HepG2 (cell line): ENCODE data around the gene GRB7. TPM values are rescaled to one million over a fixed set of nuclear protein-coding genes. Genes with fewer than 3 reads are reported as not detected.

Experiments
- ATAC-seq: fragments of 200-7000 bp; cut with Tn5 transposase; 3 replicates; pipeline ENCODE4 v1.9.1; 2020; ENCODE audit warnings: mild to moderate bottlenecking, moderate library complexity
- BruUV-seq: library from RNA; stranded (reverse); fragments of 400-500 nt; replicated peaks from 2 replicates; lab custom pipeline; 2021; lab: Mats Ljungman, UMichigan
- CTCF ChIA-PET: fragments of 300-600 bp; formaldehyde crosslinking; extraction: SDS; loops from one replicate; lab custom pipeline; 2021; ENCODE audit warnings: low total read pairs, inconsistent platforms, low intra/inter-chr PET ratio; lab: Yijun Ruan, JAX
- POLR2A ChIA-PET: fragments of 350-600 bp; sonication (Branson Sonifier 250); formaldehyde crosslinking; loops from one replicate; lab custom pipeline; 2020; ENCODE audit warnings: antibody characterized with exemption, inconsistent platforms; lab: Yijun Ruan, JAX
- DNase-seq: peaks from one replicate; pipeline ENCODE4 v3.0.0-alpha.2; 2015; ENCODE audit warnings: low spot score
- FAIRE-seq: peaks from 3 replicates; lab custom pipeline; 2011; peaks lifted over from hg19 to GRCh38; lab: Jason Lieb, UNC
- H2AFZ ChIP-seq: one replicate; pipeline ENCODE4 v1.6.1; 2011; ENCODE audit warnings: low read length, inconsistent platforms
- H3K27ac ChIP-seq: fragments of 300-600 bp; 3 replicates; pipeline ENCODE4 v1.8.0; 2011; ENCODE audit warnings: mixed run types, mild to moderate bottlenecking, mixed read lengths, low read length, inconsistent platforms; ENCODE audit not compliant: insufficient read depth; ENCODE audit errors: extremely low read length
- H3K27me3 ChIP-seq, 2 experiments: fragments of 200-600 bp in 1 of 2; 2 replicates in 1 of 2; 3 replicates in 1 of 2; pipeline versions ENCODE4 v1.6.0 to v1.8.0; 2011; ENCODE audit warnings: low read length in 2 of 2, mild to moderate bottlenecking in 2 of 2, moderate library complexity in 2 of 2, inconsistent platforms in 1 of 2; ENCODE audit not compliant: insufficient read depth in 2 of 2, control insufficient read depth in 1 of 2
- H3K36me3 ChIP-seq, 2 experiments: fragments of 200-600 bp in 1 of 2; replicated peaks in 1 of 2; 2 replicates in 1 of 2; 3 replicates in 1 of 2; pipeline versions ENCODE4 v1.5.1 to v1.8.0; 2011; ENCODE audit warnings: low read length in 2 of 2, inconsistent platforms in 1 of 2; ENCODE audit not compliant: insufficient read depth in 2 of 2, control insufficient read depth in 1 of 2
- H3K4me1 ChIP-seq: 2 replicates; pipeline ENCODE4 v1.5.1; 2012; ENCODE audit warnings: low read length, inconsistent platforms; ENCODE audit not compliant: insufficient read depth
- H3K4me2 ChIP-seq: 2 replicates; pipeline ENCODE4 v1.6.0; 2011; ENCODE audit warnings: low read depth, low read length, inconsistent platforms
- H3K4me3 ChIP-seq, 3 experiments: fragments of 200-600 bp in 1 of 3; sonication (generic), shearing (Covaris generic) in 1 of 3; replicated peaks in 1 of 3; 2 replicates each; pipeline ENCODE4 v1.5.1; 2011 to 2016; ENCODE audit warnings: low read length in 3 of 3, inconsistent platforms in 2 of 3, low read depth in 2 of 3, mild to moderate bottlenecking in 2 of 3, control low read depth in 1 of 3, mixed read lengths in 1 of 3; ENCODE audit not compliant: insufficient read depth in 1 of 3
- H3K79me2 ChIP-seq: one replicate; pipeline ENCODE4 v1.6.1; 2011; ENCODE audit warnings: low read length, inconsistent platforms; ENCODE audit not compliant: insufficient read depth
- H3K9ac ChIP-seq: 2 replicates; pipeline ENCODE4 v1.6.0; 2011; ENCODE audit warnings: mild to moderate bottlenecking, low read depth, low read length, inconsistent platforms; ENCODE audit not compliant: insufficient read depth
- H3K9me3 ChIP-seq: 2 replicates; pipeline ENCODE4 v1.5.1; 2012; ENCODE audit warnings: mild to moderate bottlenecking, low read length
- H4K20me1 ChIP-seq: 2 replicates; pipeline ENCODE4 v1.6.0; 2011; ENCODE audit warnings: inconsistent platforms, mild to moderate bottlenecking, low read length, moderate library complexity; ENCODE audit not compliant: insufficient read depth
- KDM5B ChIP-seq: sonication (generic); formaldehyde crosslinking; IDR thresholded peaks from 2 replicates; pipeline ENCODE4 v1.4.0; 2020; ENCODE audit warnings: missing genetic modification reagents, mild to moderate bottlenecking, borderline replicate concordance
- KMT2A ChIP-seq: sonication (generic); formaldehyde crosslinking; IDR thresholded peaks from 2 replicates; pipeline ENCODE4 v1.4.0; 2020; ENCODE audit warnings: missing genetic modification reagents
- MTF2 ChIP-seq: sonication (generic); formaldehyde crosslinking; IDR thresholded peaks from 2 replicates; pipeline ENCODE4 v1.5.0; 2020; ENCODE audit warnings: missing genetic modification reagents, borderline replicate concordance
- NCOA5 ChIP-seq: sonication (generic); formaldehyde crosslinking; IDR thresholded peaks from 2 replicates; pipeline ENCODE4 v1.4.0; 2020; ENCODE audit warnings: missing genetic modification reagents
- SMARCE1 ChIP-seq: fragments of 450-650 bp; IDR thresholded peaks from 2 replicates; pipeline ENCODE4 v1.6.1; 2017; ENCODE audit warnings: borderline replicate concordance
- SOX6 ChIP-seq, 2 experiments: fragments of 450-650 bp in 1 of 2; sonication (generic) in 1 of 2; formaldehyde crosslinking in 1 of 2; IDR thresholded peaks; 2 replicates each; pipeline versions ENCODE4 v1.4.0 to v1.6.1; 2017 to 2020; ENCODE audit warnings: antibody characterized with exemption in 1 of 2, mild to moderate bottlenecking in 1 of 2, missing genetic modification reagents in 1 of 2
- ZNF235 ChIP-seq: sonication (generic); formaldehyde crosslinking; IDR thresholded peaks from 2 replicates; pipeline ENCODE4 v1.8.1; 2023; ENCODE audit warnings: mild to moderate bottlenecking, missing genetic modification reagents, borderline replicate concordance
- ZNF337 ChIP-seq: sonication (generic); formaldehyde crosslinking; IDR thresholded peaks from 2 replicates; pipeline ENCODE4 v1.5.1; 2020; ENCODE audit warnings: missing genetic modification reagents, low read depth, mild to moderate bottlenecking, borderline replicate concordance
- ZNF563 ChIP-seq: sonication (generic); formaldehyde crosslinking; IDR thresholded peaks from 2 replicates; pipeline ENCODE4 v1.8.0; 2022; ENCODE audit warnings: mild to moderate bottlenecking, moderate library complexity, missing genetic modification reagents
- ZNF776 ChIP-seq: sonication (generic); formaldehyde crosslinking; IDR thresholded peaks from 2 replicates; pipeline ENCODE4 v1.4.0; 2020; ENCODE audit warnings: mild to moderate bottlenecking, missing genetic modification reagents
- ZNF777 ChIP-seq: sonication (generic); formaldehyde crosslinking; IDR thresholded peaks from 2 replicates; pipeline ENCODE4 v1.4.0; 2020; ENCODE audit warnings: missing genetic modification reagents
- WGBS: methylation state at CpG from one replicate; pipeline ENCODE4 v1.1.6; 2017; ENCODE audit warnings: low lambda C conversion rate; 5-methylcytosine and 5-hydroxymethylcytosine counted together
- in situ Hi-C: cut with HindIII; loops from 2 replicates; pipeline ENCODE4 v1.10.0; 2017; ENCODE audit warnings: low pct_unique_long_range_greater_than_20kb; ENCODE audit not compliant: extremely low pct_ligation_motif_present
- intact Hi-C: fragments of 100-400 bp; cut with micrococcal nuclease; formaldehyde crosslinking; loops from one replicate; pipeline ENCODE4 v1.10.0; 2022; ENCODE audit not compliant: unreplicated experiment
- polyA plus RNA-seq, 8 experiments: library from polyadenylated mRNA; depleted of rRNA in 3 of 8; stranded (reverse) in 7 of 8; unstranded in 1 of 8; fragments of >200 nt; fragmentation: Illumina TruSeq in 4 of 8; extraction: Trizol in 4 of 8; gene quantifications; 2 replicates each; pipeline versions ENCODE4 v1.2.1 to v1.2.3, GENCODE V29; 2011 to 2016; ENCODE audit warnings: low read depth in 4 of 8, missing spikeins in 1 of 8, mixed read lengths in 1 of 8; ENCODE audit not compliant: insufficient read depth in 1 of 8
- total RNA-seq, 5 experiments: library from RNA; depleted of rRNA; stranded (reverse); fragments of >200 nt; fragmentation: Illumina TruSeq; extraction: Trizol; gene quantifications; 2 replicates each; pipeline ENCODE4 v1.2.3, GENCODE V29; 2016; ENCODE audit warnings: low read depth in 1 of 5
- TF ChIP-seq, protein P1 (sequence below), 2 experiments: fragments of 450-650 bp in 1 of 2; sonication (generic) in 1 of 2; formaldehyde crosslinking; IDR thresholded peaks; 2 replicates each; pipeline versions ENCODE4 v1.5.0 to v1.8.0; 2020 to 2022; ENCODE audit warnings: mild to moderate bottlenecking in 1 of 2, missing genetic modification reagents in 1 of 2
- TF ChIP-seq, protein P2 (sequence below): sonication (generic); formaldehyde crosslinking; conservative IDR thresholded peaks from 2 replicates; pipeline ENCODE4 v1.4.0; 2020; ENCODE audit warnings: mild to moderate bottlenecking, missing genetic modification reagents, moderate library complexity
- TF ChIP-seq, protein P3 (sequence below): sonication (generic); formaldehyde crosslinking; IDR thresholded peaks from 2 replicates; pipeline ENCODE4 v1.5.0; 2020; ENCODE audit warnings: mild to moderate bottlenecking, missing genetic modification reagents, borderline replicate concordance

GRB7 gene
- total and polyA plus RNA-seq, 2 of the 13 experiments (the other 11 are each of a cell fraction or from before 2014, with no cell fraction given) = 60.2 to 77.7 TPM

DNA sequence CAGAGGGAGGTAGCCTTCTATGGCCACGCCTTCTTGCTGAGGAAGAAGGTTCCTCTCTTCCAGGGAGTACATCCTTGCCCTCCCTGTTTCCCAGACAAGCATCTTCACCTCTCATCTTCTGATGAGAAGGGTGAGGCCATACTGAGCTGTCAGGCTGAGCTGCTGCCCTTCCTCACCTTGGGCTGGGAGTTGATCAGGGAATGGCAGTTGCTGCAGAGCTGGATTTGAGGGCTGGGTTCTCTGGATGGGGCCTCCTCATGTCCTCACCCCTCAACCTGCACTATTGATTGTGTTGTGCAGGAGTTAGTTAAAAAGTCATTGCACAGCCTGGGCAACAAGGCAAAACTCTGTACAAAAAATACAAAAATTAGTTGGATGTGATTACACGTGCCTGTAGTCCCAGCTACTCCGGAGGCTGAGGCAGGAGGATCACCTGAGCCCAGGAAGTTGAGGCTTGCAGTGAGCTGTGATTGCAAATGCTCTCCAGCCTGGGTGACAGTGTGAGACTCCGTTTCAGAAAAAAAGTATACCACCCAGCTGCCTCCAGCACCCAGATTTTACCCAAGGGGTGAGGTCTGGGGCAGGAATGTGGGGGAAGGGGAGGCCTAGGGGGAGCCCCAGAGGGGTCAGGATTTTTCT lies 35.8 kb upstream of the GRB7 start:
- Histone ChIP-seq H3K79me2 (peaks cover 63% of the 10 kb centered on the region), H3K4me2 (peak overlapping the region; percentile 92), H3K27me3 (no peaks in the 10 kb centered on the region), H3K9ac (peak overlapping the region; percentile 88), H3K4me1 (peaks cover 69% of the 10 kb centered on the region), H3K9me3 (no peaks in the 10 kb centered on the region), H3K27ac (peak overlapping the region; percentile 78), H3K36me3 (peaks cover 6 to 9% of the 10 kb centered on the region in 2 experiments; a peak in 4 of 5 replicates), H4K20me1 (peaks cover 14% of the 10 kb centered on the region; the same call in 1 of the 2 replicates), H3K4me3 (peak overlapping the region; percentile 90 to 94 (median 90)), H2AFZ (no peak overlapping the region)
- peak; percentile 21 for FAIRE-seq
- POLR2A ChIA-PET = interaction anchor here (0.9 to 6.6 kb wide), 12 partner anchors 8 to 397 kb away, joined by 3 to 118 read pairs (median 12); partner anchors contain the start of genes GRB7, MIEN1 and PGAP3
- BruUV-seq = no TSS peak
- intact Hi-C loops (no loop called here), in situ Hi-C loops (no loop called here)
- CTCF ChIA-PET = interaction anchor here (1.3 to 1.6 kb wide), 2 partner anchors 53 to 80 kb away, joined by 4 read pairs; no protein-coding TSS in a partner anchor
- no peak for DNase-seq
- ATAC-seq = no peak
- WGBS = 43% methylated on average over 4 of the region's 4 CpGs
- TF ChIP-seq, protein P1, sequence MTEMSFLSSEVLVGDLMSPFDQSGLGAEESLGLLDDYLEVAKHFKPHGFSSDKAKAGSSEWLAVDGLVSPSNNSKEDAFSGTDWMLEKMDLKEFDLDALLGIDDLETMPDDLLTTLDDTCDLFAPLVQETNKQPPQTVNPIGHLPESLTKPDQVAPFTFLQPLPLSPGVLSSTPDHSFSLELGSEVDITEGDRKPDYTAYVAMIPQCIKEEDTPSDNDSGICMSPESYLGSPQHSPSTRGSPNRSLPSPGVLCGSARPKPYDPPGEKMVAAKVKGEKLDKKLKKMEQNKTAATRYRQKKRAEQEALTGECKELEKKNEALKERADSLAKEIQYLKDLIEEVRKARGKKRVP (CRISPR knock-in tag; IDR thresholded peaks at IDR 0.05) = no peak
- TF ChIP-seq MTF2 = 0 out of 2 replicates have a peak, but pooled peaks have one; percentile 57
- TF ChIP-seq ZNF337 (CRISPR knock-in tag) = no peak; the same call in 1 of the 2 replicates
- 0 out of 2 replicates have a peak, but pooled peaks have one; percentile 22 for TF ChIP-seq ZNF235 (CRISPR knock-in tag)
- peak; percentile 51; the same call in 1 of the 2 replicates for TF ChIP-seq KDM5B (CRISPR knock-in tag)
- no peak for TF ChIP-seq ZNF777 (CRISPR knock-in tag)
- no peak for TF ChIP-seq SOX6 (IDR thresholded peaks at IDR 0.05)
- peak; percentile 34 for TF ChIP-seq SOX6 (CRISPR knock-in tag; IDR thresholded peaks at IDR 0.05)
- TF ChIP-seq KMT2A (CRISPR knock-in tag) = peak; percentile 18; the same call in 1 of the 2 replicates
- TF ChIP-seq ZNF563 (CRISPR knock-in tag) = no peak
- TF ChIP-seq, protein P2, sequence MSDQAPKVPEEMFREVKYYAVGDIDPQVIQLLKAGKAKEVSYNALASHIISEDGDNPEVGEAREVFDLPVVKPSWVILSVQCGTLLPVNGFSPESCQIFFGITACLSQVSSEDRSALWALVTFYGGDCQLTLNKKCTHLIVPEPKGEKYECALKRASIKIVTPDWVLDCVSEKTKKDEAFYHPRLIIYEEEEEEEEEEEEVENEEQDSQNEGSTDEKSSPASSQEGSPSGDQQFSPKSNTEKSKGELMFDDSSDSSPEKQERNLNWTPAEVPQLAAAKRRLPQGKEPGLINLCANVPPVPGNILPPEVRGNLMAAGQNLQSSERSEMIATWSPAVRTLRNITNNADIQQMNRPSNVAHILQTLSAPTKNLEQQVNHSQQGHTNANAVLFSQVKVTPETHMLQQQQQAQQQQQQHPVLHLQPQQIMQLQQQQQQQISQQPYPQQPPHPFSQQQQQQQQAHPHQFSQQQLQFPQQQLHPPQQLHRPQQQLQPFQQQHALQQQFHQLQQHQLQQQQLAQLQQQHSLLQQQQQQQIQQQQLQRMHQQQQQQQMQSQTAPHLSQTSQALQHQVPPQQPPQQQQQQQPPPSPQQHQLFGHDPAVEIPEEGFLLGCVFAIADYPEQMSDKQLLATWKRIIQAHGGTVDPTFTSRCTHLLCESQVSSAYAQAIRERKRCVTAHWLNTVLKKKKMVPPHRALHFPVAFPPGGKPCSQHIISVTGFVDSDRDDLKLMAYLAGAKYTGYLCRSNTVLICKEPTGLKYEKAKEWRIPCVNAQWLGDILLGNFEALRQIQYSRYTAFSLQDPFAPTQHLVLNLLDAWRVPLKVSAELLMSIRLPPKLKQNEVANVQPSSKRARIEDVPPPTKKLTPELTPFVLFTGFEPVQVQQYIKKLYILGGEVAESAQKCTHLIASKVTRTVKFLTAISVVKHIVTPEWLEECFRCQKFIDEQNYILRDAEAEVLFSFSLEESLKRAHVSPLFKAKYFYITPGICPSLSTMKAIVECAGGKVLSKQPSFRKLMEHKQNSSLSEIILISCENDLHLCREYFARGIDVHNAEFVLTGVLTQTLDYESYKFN (CRISPR knock-in tag) = 0 out of 2 replicates have a peak, but pooled peaks have one; percentile 7
- no peak for TF ChIP-seq SMARCE1
- TF ChIP-seq, protein P3, sequence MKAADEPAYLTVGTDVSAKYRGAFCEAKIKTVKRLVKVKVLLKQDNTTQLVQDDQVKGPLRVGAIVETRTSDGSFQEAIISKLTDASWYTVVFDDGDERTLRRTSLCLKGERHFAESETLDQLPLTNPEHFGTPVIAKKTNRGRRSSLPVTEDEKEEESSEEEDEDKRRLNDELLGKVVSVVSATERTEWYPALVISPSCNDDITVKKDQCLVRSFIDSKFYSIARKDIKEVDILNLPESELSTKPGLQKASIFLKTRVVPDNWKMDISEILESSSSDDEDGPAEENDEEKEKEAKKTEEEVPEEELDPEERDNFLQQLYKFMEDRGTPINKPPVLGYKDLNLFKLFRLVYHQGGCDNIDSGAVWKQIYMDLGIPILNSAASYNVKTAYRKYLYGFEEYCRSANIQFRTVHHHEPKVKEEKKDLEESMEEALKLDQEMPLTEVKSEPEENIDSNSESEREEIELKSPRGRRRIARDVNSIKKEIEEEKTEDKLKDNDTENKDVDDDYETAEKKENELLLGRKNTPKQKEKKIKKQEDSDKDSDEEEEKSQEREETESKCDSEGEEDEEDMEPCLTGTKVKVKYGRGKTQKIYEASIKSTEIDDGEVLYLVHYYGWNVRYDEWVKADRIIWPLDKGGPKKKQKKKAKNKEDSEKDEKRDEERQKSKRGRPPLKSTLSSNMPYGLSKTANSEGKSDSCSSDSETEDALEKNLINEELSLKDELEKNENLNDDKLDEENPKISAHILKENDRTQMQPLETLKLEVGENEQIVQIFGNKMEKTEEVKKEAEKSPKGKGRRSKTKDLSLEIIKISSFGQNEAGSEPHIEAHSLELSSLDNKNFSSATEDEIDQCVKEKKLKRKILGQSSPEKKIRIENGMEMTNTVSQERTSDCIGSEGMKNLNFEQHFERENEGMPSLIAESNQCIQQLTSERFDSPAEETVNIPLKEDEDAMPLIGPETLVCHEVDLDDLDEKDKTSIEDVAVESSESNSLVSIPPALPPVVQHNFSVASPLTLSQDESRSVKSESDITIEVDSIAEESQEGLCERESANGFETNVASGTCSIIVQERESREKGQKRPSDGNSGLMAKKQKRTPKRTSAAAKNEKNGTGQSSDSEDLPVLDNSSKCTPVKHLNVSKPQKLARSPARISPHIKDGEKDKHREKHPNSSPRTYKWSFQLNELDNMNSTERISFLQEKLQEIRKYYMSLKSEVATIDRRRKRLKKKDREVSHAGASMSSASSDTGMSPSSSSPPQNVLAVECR (CRISPR knock-in tag) = peak; percentile 36
- TF ChIP-seq ZNF776 (CRISPR knock-in tag) = 0 out of 2 replicates have a peak, but pooled peaks have one; percentile 12
- no peak for TF ChIP-seq NCOA5
